Fibroblast of the aortic adventitia (primary cell): ENCODE measurements around the gene WWC2. TPM values are rescaled to one million over a fixed set of nuclear protein-coding genes. Genes with fewer than 3 reads are reported as not detected.
"Not testable (repeated sequence)": the region's sequence is repeated elsewhere in the genome, so short reads cannot be mapped to it uniquely, and the experiment has no call there.

Experiments
- DNase-seq: peaks from one replicate; pipeline ENCODE4 v3.0.0-alpha.2; 2010; ENCODE audit warnings: low read depth
- H3K4me3 ChIP-seq: 2 replicates; pipeline ENCODE4 v1.5.1; 2011; ENCODE audit warnings: low read depth, mild to moderate bottlenecking, control low read depth, low read length, moderate library complexity
- CTCF ChIP-seq: IDR thresholded peaks from 2 replicates; pipeline ENCODE4 v1.5.1; 2011; ENCODE audit warnings: mild to moderate bottlenecking, low read length, control low read depth, inconsistent platforms; ENCODE audit not compliant: insufficient read depth
- total RNA-seq: library from RNA; depleted of rRNA; stranded (reverse); fragments of >200 nt; gene quantifications from 2 replicates; pipeline ENCODE4 v1.2.3, GENCODE V29; 2012; ENCODE audit warnings: low replicate concordance

WWC2 gene
- total RNA-seq, 1 donor: 21.5 TPM

DNA sequence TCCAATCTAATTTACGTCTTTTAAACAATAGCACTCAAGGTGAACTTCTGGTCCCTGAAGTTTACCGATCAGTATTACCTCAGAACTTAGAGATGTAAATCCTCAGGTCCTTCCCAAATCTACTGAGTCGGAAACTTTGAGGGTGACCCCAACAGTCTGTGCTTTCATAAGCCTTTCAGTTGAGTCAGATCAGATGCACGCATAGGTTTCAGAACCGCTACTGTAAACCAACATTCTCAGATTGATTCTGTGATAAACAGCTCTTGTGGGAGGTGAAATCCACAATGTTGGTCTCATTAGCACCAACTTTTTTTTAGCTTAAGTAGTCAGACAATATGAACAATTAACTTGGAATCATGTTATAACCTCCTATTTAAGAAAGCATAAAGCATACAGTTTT lies 86.0 kb downstream of the WWC2 start:
- no peak for DNase-seq
- no peak for TF ChIP-seq CTCF
- no peak overlapping the region for H3K4me3 ChIP-seq

DNA sequence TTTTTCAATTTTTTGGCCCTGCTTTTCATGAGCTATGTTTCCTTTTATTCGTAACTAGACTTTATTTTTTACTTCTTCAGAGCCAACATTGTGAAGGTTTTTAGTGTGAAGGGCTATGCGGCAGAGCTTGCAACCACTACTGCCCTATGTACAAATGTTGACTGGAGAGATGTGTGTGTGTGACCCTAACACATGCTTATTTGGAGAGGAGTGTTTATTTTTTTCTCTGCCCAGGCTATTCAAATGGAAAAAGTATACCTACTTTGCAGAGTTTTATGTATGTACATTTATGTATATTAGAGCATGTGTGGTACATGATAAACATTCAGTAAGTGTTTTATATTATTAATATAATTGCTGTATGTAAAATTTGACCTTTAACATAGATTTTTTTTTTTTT lies 86.5 kb downstream of the WWC2 start:
- H3K4me3 ChIP-seq: no peak overlapping the region
- DNase-seq: no peak
- TF ChIP-seq CTCF: no peak

DNA sequence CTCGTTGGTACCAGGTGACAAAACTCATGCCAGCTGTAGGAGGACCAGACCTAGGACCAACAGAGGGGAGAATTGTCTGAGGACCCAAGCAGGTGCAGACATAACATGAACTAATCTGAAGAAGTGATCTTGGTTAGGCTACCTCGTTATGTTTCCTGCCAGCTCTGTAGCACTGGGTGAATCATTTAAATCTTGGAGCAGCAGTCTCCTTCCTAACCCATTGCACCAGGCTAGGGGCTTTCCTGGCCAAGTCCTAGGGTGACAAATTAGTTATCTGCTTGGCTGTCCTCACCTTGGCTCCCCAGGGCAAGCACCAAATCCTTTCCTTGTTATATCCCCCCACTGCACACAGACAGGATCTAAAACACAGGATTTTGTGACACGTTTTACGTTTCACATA lies 87.8 kb downstream of the WWC2 start:
- TF ChIP-seq CTCF: no peak
- H3K4me3 ChIP-seq: no peak overlapping the region
- no peak for DNase-seq

DNA sequence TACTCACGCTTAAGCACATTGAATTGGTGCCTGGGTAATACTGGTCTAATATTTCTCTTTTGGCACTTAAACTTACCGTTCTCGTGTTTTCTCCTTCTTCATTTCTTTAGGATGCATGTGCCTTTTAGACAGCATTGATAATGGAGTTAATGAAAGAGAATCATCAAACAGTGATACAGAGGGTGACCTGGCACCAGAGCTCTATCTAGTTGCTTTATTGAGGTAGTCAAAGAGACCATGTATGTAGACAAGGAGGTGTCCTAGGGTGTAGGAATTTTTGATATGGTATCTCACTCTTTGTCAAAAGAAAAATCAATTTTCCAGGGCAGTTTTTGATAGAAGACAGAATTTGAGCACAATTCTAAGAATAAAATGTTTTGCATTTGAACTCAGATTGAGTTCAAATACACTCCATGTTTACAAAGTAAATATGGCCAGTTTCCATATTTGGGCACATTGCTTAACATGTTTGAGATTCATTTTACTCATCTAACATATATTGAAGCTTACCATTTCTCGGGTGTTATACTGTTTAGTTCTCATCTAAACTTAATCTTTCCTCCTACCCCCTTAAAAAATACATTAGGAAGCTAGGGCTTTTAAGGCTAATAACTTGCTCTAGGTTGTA lies 92.0 kb downstream of the WWC2 start:
- no peak overlapping the region for H3K4me3 ChIP-seq
- no peak for TF ChIP-seq CTCF
- DNase-seq: no peak

- TF ChIP-seq CTCF: no peak
- DNase-seq: no peak
- no peak overlapping the region for H3K4me3 ChIP-seq
These were observed 92.6 kb downstream of the WWC2 start for GRCh38 chr4:183191630-183192029.

- no peak overlapping the region for H3K4me3 ChIP-seq
- DNase-seq: no peak
- no peak for TF ChIP-seq CTCF
These were observed 93.5 kb downstream of the WWC2 start for GRCh38 chr4:183192571-183192970.

DNA sequence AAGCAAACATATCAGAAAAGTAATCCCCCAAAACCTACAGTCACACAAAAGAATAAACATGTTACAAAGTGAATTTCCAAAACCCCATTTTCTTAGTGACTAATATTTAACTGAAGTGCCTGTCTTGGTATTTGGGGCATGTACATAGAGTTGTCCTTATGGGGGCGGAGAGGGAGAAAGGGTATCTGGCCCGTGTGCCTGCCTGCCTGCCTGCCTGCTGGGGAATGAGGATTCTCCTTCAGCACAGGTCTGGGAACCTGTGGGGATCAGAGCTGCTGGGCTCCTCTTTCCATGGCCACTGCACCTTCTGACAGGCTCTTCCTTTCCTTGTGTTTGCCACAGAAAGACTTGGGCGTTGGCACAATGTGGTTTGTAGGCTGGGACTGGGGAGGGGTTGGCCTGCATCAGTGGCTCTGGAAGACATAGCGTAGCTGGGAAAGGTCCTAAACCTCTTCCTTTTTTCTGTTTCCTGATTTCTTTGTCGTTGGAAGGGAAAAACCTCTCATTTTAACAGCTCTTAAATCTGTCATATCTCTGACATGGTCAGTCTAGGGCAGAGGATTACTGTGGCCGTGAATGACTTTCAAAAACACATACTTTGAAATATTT lies 94.8 kb downstream of the WWC2 start:
- H3K4me3 ChIP-seq, DNase-seq: not testable (repeated sequence)
